HG03095 (cell line): ENCODE results near the gene ATAD3C.
"Not testable (repeated sequence)": the region's sequence is repeated elsewhere in the genome, so short reads cannot be mapped to it uniquely, and the experiment has no call there.

Experiments
- ATAC-seq: cut with Tn5 transposase; IDR thresholded peaks from one replicate; pipeline ENCODE4 v1.9.1; 2021; ENCODE audit warnings: moderate library complexity; ENCODE audit not compliant: unreplicated experiment

ATAD3C gene

DNA sequence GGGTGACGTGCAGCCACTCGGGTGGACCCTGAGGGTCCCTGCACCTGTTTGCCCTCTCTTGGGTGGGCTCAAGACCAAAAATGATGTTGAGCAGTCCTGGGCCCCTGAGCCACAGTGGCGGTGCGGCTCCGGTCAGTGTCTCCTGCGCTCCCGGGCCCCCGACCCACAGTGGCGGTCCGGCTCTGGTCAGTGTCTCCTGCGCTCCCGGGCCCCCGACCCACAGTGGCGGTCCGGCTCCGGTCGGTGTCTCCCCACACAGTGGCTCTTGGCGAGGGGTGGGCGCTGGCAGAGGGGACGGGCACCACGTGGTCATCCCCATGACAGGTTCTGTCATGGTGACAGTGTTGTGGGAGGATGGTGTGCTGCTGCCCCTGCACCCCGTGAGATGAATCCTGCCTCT lies 44.8 kb downstream of the ATAD3C start:
- ATAC-seq = not testable (repeated sequence)

DNA sequence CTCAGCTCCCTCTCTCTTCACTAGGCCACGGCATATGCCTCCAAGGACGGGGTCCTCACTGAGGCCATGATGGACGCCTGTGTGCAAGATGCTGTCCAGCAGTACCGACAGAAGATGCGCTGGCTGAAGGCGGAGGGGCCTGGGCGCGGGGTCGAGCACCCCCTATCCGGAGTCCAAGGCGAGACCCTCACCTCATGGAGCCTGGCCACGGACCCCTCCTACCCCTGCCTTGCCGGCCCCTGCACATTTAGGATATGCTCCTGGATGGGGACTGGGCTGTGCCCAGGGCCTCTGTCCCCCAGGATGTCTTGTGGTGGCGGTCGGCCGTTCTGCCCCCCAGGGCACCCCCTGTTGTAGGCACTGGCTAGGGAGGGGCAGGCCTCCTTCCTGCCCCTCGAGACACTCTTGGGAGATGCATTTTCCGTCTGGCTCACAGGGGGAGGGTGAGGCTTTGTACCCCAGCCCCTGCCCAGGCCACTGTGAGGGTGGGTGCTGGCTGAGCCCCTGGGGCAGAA lies 46.0 kb downstream of the ATAD3C start:
- ATAC-seq = not testable (repeated sequence)

DNA sequence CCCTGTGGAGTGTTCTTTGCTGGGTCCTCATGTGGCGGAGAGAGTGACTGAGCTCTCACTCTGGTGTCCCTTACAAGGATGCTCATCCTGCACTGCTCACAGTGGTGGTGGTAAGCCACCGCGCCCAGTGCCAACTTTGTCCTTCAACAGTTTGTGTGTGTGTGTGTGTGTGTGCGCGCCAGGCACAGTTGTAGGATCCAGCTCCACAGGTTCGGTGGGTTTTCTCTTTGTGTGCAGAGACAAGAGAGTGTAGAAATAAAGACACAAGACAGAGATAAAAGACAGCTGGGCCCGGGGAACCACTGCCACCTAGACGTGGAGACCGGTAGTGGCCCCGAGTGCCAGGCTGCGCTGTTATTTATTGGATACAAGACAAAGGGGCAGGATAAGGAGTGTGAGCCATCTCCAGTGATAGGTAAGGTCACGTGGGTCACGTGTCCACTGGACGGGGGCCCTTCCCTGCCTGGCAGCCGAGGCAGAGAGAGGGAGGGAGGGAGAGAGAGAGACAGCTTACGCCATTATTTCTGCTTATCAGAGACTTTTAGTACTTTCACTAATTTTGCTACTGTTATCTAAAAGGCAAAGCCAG lies 55.4 kb downstream of the ATAD3C start:
- ATAC-seq = not testable (repeated sequence)

DNA sequence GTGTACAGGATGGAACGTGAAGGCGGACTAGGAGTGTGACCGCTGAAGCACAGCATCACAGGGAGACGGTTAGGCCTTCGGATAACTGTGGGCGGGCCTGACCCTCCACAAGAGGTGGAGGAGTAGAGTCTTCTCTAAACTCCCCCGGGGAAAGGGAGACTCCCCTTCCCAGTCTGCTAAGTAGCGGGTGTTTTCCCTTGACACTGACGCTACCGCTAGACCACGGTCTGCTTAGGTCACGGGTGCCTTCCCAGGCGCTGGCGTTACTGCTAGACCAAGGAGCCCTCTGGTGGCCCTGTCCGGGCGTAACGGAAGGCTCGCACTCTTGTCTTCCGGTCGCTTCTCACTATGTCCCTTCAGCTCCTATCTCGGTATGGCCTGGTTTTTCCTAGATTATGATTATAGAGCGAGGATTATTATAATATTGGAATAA lies 55.9 kb downstream of the ATAD3C start:
- peak; percentile 59 for ATAC-seq

DNA sequence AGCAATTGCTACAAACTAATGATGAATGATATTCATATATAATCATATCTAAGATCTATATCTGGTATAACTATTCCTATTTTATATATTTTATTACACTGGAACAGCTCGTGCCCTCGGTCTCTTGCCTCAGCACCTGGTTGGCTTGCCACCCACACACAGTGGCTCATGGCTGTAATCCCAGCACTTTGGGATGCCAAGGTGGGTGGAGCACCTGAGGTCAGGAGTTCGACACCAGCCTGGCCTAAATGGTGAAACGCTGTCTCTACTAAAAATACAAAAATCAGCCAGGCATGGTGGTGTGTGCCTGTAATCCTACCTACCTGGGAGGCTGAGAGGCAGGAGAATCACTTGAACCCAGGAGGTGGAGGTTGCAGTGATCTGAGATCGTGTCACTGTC lies 56.3 kb downstream of the ATAD3C start:
- not testable (repeated sequence) for ATAC-seq

DNA sequence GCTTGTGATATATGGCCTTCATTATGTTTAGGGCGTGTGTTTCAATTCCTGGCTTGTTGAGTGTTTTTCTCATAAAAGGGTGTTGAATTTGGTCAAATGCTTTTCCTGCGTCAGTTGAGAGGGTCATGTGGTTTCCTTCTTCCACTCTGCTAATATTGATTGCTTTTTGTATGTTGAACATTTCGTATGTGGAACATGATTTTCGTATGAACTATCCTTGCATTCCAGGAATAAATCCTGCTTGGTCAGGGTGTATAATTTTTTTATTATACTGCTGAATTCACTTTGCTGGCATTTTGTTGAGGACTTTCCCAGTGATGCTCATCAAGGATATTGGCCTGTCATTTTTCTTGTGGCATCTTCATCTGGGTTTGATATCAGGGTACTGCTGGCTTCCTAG lies 57.8 kb downstream of the ATAD3C start:
- no peak for ATAC-seq

DNA sequence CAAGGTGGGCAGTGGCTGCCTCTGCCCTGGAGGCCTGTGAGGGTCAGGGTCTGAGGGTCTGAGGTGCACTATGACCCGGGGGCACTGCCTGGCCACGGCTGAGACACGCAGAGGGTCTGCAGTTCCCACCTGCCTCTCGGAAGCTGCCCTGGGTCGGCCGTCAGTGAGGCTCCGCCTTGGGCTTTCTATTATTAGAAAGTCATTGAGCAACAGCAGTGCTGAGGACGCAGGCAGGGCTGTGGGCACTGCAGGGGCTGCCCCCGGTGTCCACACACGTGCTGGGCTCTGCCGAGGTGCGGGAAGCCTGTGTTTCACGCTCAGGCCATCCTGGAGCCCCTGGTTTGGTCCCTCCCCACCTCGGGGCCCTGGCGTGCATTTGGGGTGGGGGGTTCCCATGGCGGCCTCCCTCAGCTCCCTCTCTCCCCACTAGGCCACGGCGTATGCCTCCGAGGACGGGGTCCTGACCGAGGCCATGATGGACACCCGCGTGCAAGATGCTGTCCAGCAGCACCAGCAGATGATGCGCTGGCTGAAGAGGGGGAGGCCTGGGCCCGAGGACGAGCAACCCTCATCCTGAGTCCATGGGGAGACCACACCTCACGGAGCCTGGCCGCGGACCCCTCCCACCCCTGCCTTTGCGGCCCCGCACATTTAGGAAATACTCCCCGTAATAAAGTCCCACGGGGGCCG lies 59.4 kb downstream of the ATAD3C start:
- not testable (repeated sequence) for ATAC-seq

DNA sequence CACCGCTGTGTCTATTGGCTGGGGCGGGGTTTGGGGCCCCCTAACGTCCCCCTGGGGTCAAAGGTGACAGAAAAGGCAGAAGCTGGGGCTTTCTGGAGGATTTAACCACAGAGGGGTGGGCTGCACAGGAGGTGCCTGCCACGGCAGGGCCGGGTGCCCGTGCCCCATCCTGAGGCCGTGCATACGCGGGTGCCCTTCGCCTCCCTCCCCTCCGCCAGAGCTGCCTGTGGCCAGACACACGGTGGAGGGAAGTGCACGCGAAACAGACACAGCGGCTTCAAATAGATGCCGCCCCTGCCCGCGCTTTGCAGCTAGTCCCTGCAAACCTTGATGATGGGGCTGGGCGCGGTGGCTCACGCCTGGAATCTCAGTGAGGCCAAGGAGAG lies 60.0 kb downstream of the ATAD3C start:
- not testable (repeated sequence) for ATAC-seq

DNA sequence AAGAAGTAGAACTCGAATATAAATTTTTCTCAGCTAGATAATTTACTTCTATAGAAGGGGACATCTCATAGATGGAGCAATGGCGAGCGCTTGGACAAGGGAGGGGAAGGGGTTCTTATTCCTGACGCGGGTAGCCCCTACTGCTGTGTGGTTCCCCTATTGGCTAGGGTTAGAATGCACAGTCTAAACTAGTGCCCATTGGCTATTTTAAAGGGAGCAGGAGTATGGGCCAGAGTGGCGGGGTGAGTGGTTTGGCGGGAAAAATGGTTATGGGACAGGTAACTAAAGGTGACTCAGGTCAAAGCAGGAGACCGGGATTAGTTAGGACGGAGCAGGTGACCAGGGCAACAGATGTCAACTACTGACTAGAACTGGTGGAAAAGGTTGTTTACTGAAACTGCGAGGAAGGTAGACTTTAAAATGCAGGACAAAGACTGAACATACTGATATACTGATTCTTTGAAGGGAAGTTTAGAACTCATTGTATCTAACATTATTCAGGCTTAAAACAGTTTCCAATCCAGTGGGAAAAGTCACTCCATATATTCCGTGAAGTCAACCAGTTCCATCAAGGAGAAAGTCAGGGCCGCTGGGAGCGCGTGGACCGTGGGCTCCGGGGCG lies 61.5 kb downstream of the ATAD3C start:
- no peak for ATAC-seq

DNA sequence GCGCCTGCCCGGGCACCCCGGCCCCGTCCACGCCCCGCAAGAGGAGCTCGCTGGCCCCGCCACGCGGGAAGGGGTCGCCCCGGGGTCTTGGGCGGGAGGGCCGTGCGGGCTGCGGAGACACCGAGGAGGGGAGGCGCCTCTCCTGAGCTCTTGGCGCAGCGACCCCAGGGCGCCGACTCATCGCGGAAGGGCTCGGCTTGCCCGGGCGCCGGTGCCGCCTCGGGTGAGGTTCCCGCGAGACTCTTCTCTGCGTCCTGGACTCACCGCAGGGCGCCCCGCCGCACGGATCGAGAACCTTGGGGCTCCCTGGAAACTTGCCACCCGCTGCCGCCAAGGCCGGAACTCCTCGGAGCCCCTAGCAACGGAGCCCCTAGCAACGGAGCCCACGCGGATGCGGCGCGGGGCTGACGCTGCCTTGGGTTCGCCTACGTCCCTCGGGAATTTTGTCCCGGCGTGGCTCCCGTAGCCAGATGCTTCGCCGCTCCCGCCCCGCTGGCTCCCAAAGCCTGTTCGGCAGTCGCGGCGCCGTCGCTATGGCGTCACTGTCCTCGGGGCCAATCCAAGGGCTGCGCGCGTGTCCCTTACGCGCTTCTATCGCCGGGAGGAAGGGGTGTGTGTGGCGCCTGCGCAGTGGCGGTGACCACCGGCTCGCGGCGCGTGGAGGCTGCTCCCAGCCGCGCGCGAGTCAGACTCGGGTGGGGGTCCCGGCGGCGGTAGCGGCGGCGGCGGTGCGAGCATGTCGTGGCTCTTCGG lies 62.2 kb downstream of the ATAD3C start, which contains the start of gene ATAD3A:
Gene ATAD3A (plus strand): TSS at position 630 of the 753 bp plus-strand sequence. CDS start 107 bp downstream, at position 737.
- peak; percentile 75 for ATAC-seq

DNA sequence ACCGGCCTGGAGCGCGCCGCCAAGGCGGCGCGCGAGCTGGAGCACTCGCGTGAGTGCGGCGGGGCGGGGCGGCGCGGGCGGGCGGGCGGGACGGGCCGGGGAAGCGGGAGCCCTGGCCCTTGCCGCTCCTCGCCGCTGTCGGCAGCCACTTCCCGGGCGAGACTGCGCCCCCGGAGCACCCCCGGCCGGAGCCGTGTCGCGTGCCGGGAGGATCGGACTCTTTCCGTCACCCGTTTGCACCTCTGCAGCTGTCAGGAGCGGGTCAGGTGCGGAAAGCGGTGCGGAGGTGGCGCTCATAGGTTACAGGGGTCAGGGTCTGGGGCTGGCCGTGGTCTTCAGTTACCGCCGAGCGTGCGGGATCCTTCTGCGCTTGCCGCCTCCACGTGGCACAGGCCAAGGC lies 62.9 kb downstream of the ATAD3C start:
- peak; percentile 6 for ATAC-seq

DNA sequence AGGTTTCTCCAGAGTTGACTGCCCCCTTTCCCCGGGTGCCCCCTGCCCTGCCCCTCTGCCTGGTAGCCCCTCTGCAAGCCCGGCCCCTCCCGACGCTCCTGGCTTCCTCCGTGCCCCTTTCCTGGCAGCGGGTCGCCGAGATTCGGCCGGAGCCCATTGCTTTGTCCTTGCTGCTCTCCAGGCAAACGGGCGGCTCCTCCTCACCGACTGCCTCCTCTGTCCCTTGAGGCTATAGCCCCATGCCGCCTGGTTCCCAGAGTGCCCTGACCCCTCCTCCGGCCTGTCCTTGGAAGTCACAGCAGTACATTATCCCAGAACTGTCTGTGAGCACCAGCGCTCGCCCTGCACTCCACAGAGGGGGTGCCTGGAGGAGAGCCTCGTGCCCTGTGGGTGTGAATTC lies 64.2 kb downstream of the ATAD3C start:
- not testable (repeated sequence) for ATAC-seq

DNA sequence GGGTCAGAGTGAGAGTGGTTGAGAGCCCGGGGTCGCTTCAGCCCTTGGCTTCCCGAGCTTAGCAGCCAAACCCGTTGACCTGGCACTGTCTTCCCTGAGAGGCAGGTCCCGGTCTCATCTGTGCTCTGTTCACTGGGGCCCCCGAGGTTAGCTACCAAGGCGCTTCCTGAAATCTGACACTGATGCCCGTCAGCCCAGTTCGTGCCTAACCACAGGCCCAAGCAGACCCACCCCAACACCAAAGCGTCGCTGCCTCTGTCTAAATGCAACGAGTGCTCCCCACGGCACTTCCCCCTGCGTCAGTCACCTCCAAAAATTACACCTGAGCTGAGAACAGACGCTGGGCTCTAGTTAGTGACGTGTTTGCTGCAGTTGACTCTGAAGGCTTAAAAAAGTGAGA lies 64.9 kb downstream of the ATAD3C start:
- not testable (repeated sequence) for ATAC-seq

DNA sequence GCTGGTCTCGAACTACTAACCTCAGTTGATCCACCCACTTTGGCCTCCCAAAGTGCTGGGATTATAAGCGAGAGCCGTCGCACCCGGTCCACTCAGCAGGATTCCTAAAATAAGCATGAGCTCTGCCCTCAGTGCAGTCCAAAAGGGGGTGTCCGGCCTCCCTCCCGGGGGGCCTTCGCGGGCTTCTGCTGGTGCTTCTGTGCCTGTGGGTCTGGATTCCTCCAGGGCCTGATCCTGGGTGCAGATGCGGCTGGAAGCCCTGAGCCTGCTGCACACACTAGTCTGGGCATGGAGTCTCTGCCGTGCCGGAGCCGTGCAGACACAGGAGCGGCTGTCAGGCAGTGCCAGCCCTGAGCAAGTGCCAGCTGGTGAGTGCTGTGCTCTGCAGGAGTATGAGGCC lies 67.4 kb downstream of the ATAD3C start:
- not testable (repeated sequence) for ATAC-seq

DNA sequence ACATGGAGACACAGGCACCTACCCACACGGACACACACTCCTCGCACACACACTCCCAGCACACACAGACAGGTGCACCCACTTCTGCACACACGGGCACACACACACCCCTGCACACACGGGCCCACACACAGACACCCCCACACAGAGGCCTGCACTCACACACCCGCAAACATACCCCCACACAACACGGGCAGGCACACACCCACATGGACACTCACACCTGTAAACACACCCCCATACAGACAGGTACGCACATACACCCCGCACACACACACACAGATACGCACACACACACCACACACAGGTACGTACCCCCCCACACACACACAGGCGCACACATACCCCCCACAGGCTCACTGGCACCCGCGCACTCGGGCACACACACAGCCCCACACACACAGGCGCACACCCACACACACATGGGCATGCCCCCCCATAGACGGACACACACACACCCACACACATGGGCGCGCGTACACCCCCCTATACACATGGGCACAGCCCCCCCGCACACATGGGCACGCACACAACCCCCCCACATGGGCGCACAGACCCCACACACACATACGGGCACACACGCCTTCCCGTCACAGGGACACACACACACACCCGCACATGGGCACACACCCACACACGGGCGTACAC lies 68.6 kb downstream of the ATAD3C start:
- ATAC-seq = no peak

DNA sequence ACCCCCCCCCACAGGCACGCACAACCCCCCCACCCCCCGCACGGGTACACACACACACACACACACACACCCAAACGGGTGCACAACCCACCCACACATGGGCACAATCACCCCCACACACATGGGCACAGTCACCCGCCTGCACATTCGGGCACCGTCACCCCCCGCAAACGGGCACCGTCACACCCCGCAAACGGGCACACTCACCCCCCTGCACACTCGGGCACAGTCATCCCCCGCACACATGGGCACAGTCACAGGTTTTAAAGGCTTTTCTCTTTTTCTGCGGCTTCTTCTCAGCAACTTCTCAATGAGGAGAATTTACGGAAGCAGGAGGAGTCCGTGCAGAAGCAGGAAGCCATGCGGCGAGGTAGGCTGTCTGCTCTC lies 69.1 kb downstream of the ATAD3C start:
- ATAC-seq = not testable (repeated sequence)
